HCT116 (cell line): ENCODE measurements around the gene C9orf57. TPM values are rescaled to one million over a fixed set of nuclear protein-coding genes. Genes with fewer than 3 reads are reported as not detected.
"Not testable (repeated sequence)": the region's sequence is repeated elsewhere in the genome, so short reads cannot be mapped to it uniquely, and the experiment has no call there.

Experiments
- ATAC-seq: fragments of 200-7000 bp; cut with Tn5 transposase; 2 replicates; pipeline ENCODE4 v1.9.1; 2020; ENCODE audit warnings: mild to moderate bottlenecking, moderate library complexity
- BruUV-seq: library from RNA; stranded (reverse); fragments of 400-500 nt; replicated peaks from 2 replicates; lab custom pipeline; 2021; lab: Mats Ljungman, UMichigan
- CTCF ChIA-PET: fragments of 300-600 bp; sonication (Branson Sonifier 250); formaldehyde crosslinking; loops from one replicate; lab custom pipeline; 2021; ENCODE audit warnings: antibody characterized with exemption; lab: Charles Lee
- POLR2A ChIA-PET: fragments of 300-600, 350-600 bp; sonication (Branson Sonifier 250); formaldehyde crosslinking; loops from one replicate; lab custom pipeline; 2021; ENCODE audit warnings: antibody characterized with exemption; lab: Charles Lee
- RAD21 ChIA-PET, 2 experiments: fragments of 300-600 bp; sonication (Branson Sonifier 250); formaldehyde crosslinking; loops; one replicate each; lab custom pipeline; 2023; ENCODE audit warnings: low total read pairs in 2 of 2; ENCODE audit not compliant: uncharacterized antibody in 2 of 2, unreplicated experiment in 2 of 2, low non-redundant PET in 1 of 2; lab: Charles Lee
- DNase-seq: peaks from one replicate; pipeline ENCODE4 v3.0.0-alpha.2; 2010; ENCODE audit warnings: low read depth, low spot score
- H2AFZ ChIP-seq: fragments of 200-600 bp; shearing (Covaris generic), sonication (generic); 2 replicates; pipeline ENCODE4 v1.6.1; 2017; ENCODE audit warnings: low read depth, mixed run types, mixed read lengths, antibody characterized with exemption, low read length; ENCODE audit not compliant: poor library complexity, severe bottlenecking
- H3K27ac ChIP-seq: 2 replicates; pipeline ENCODE4 v1.5.1; 2012; ENCODE audit warnings: low read depth, low read length
- H3K27me3 ChIP-seq: fragments of 200-600 bp; sonication (generic); 2 replicates; pipeline ENCODE4 v1.6.1; 2016; ENCODE audit warnings: mixed run types, low read length, mixed read lengths; ENCODE audit not compliant: insufficient read depth
- H3K36me3 ChIP-seq, 2 experiments: fragments of 200-500 bp in 1 of 2; fragments of 200-600 bp in 1 of 2; sonication (Bioruptor generic) in 1 of 2; sonication (generic) in 1 of 2; 2 replicates each; pipeline versions ENCODE4 v1.5.1 to v1.6.1; 2014 to 2016; ENCODE audit warnings: low read length in 2 of 2, inconsistent platforms in 1 of 2, mixed read lengths in 1 of 2, mixed run types in 1 of 2; ENCODE audit not compliant: insufficient read depth in 2 of 2, control insufficient read depth in 1 of 2
- H3K4me1 ChIP-seq, 2 experiments: fragments of 200-600 bp in 1 of 2; sonication (generic) in 1 of 2; 2 replicates each; pipeline versions ENCODE4 v1.5.1 to v1.6.1; 2012 to 2017; ENCODE audit warnings: low read length in 2 of 2, inconsistent platforms in 1 of 2, mild to moderate bottlenecking in 1 of 2, mixed read lengths in 1 of 2, mixed run types in 1 of 2, moderate library complexity in 1 of 2; ENCODE audit not compliant: insufficient read depth in 2 of 2, control insufficient read depth in 1 of 2
- H3K4me2 ChIP-seq: fragments of 200-600 bp; sonication (generic); 2 replicates; pipeline ENCODE4 v1.6.1; 2017; ENCODE audit warnings: mixed run types, low read length, mixed read lengths
- H3K4me3 ChIP-seq, 2 experiments: fragments of 200-600 bp in 1 of 2; sonication (generic) in 1 of 2; replicated peaks in 1 of 2; 2 replicates each; pipeline ENCODE4 v1.5.1; 2011 to 2016; ENCODE audit warnings: low read length in 2 of 2, control low read depth in 1 of 2, low read depth in 1 of 2, mild to moderate bottlenecking in 1 of 2, mixed read lengths in 1 of 2, mixed run types in 1 of 2
- H3K79me2 ChIP-seq: fragments of 200-600 bp; sonication (generic); 2 replicates; pipeline ENCODE4 v1.6.1; 2017; ENCODE audit warnings: mild to moderate bottlenecking, mixed run types, low read length, moderate library complexity, mixed read lengths; ENCODE audit not compliant: insufficient read depth
- H3K9ac ChIP-seq: fragments of 200-600 bp; sonication (generic); 2 replicates; pipeline ENCODE4 v1.6.1; 2016; ENCODE audit warnings: low read length, mixed read lengths
- H3K9me2 ChIP-seq: fragments of 200-600 bp; sonication (generic), shearing (Covaris generic); 2 replicates; pipeline ENCODE4 v1.6.1; 2017; ENCODE audit warnings: mixed run types, mild to moderate bottlenecking, moderate library complexity; ENCODE audit not compliant: insufficient read depth
- H3K9me3 ChIP-seq, 2 experiments: fragments of 200-500 bp in 1 of 2; fragments of 200-600 bp in 1 of 2; sonication (Bioruptor generic) in 1 of 2; sonication (generic) in 1 of 2; 2 replicates each; pipeline ENCODE4 v1.6.1; 2014 to 2017; ENCODE audit warnings: low read length in 2 of 2, mixed read lengths in 2 of 2, inconsistent platforms in 1 of 2, low read depth in 1 of 2, mild to moderate bottlenecking in 1 of 2, mixed run types in 1 of 2, moderate library complexity in 1 of 2; ENCODE audit not compliant: control insufficient read depth in 1 of 2, insufficient read depth in 1 of 2
- H4K20me1 ChIP-seq: fragments of 200-600 bp; sonication (generic), shearing (Covaris generic); 2 replicates; pipeline ENCODE4 v1.6.1; 2017; ENCODE audit warnings: mixed run types, mild to moderate bottlenecking, moderate library complexity; ENCODE audit not compliant: insufficient read depth
- CEBPB ChIP-seq: IDR thresholded peaks from 2 replicates; pipeline ENCODE4 v1.6.1; 2012; ENCODE audit warnings: low read depth
- CTCF ChIP-seq, 3 experiments: fragments of 200-600 bp in 1 of 3; sonication (generic) in 1 of 3; IDR thresholded peaks in 2 of 3; conservative IDR thresholded peaks in 1 of 3; 2 replicates each; pipeline ENCODE4 v1.5.1; 2012 to 2017; ENCODE audit warnings: low read depth in 2 of 3, low read length in 2 of 3, antibody characterized with exemption in 1 of 3, borderline replicate concordance in 1 of 3, control low read depth in 1 of 3, mild to moderate bottlenecking in 1 of 3, mixed read lengths in 1 of 3, mixed run types in 1 of 3, moderate library complexity in 1 of 3; ENCODE audit not compliant: insufficient read depth in 1 of 3
- POLR2A ChIP-seq: IDR thresholded peaks from 2 replicates; pipeline ENCODE4 v1.7.0; 2011; ENCODE audit warnings: borderline replicate concordance; ENCODE audit not compliant: insufficient read depth, insufficient read length; ENCODE audit errors: extremely low read depth
- POLR2AphosphoS5 ChIP-seq: IDR thresholded peaks from 2 replicates; pipeline ENCODE4 v1.6.1; 2011; ENCODE audit warnings: mild to moderate bottlenecking, low read depth, low read length, moderate library complexity
- RAD21 ChIP-seq: IDR thresholded peaks from 2 replicates; pipeline ENCODE4 v1.6.1; 2012; ENCODE audit warnings: low read depth, mild to moderate bottlenecking
- REST ChIP-seq: IDR thresholded peaks from 2 replicates; pipeline ENCODE4 v1.6.1; 2012; ENCODE audit warnings: low read depth
- TCF7L2 ChIP-seq: IDR thresholded peaks from 2 replicates; pipeline ENCODE4 v1.7.0; 2011; ENCODE audit warnings: borderline replicate concordance, inconsistent platforms; ENCODE audit not compliant: insufficient read depth, insufficient read length; ENCODE audit errors: extremely low read depth
- ZBTB33 ChIP-seq: IDR thresholded peaks from 2 replicates; pipeline ENCODE4 v1.6.1; 2011; ENCODE audit warnings: mild to moderate bottlenecking, low read length, moderate library complexity; ENCODE audit not compliant: insufficient replicate concordance; ENCODE audit errors: extremely low read depth
- ZFX ChIP-seq: fragments of 450-650 bp; IDR thresholded peaks from 2 replicates; pipeline ENCODE4 v1.6.1; 2017
- intact Hi-C: fragments of 100-400 bp; cut with micrococcal nuclease; formaldehyde crosslinking; loops from 2 replicates; pipeline ENCODE4 v1.10.0; 2022
- total RNA-seq: library from RNA; stranded (reverse); gene quantifications from one replicate; pipeline ENCODE4 v1.2.1, GENCODE V29; 2021; ENCODE audit not compliant: unreplicated experiment

Gene C9orf57
- total RNA-seq, 1 experiment from 2014 or later, result not detected

- H4K20me1 ChIP-seq, POLR2A ChIA-PET, H3K27me3 ChIP-seq, H3K9ac ChIP-seq, ATAC-seq, intact Hi-C loops, RAD21 ChIA-PET, DNase-seq, H3K79me2 ChIP-seq, H3K4me3 ChIP-seq, BruUV-seq, H2AFZ ChIP-seq, H3K27ac ChIP-seq, H3K4me2 ChIP-seq, H3K9me3 ChIP-seq, H3K36me3 ChIP-seq, H3K9me2 ChIP-seq, H3K4me1 ChIP-seq: not testable (repeated sequence)
- CTCF ChIA-PET, result interaction anchor here (1.0 kb wide), 1 partner anchor 17 kb away, joined by 3 read pairs; no protein-coding TSS in a partner anchor
These were observed 52.7 kb downstream of the C9orf57 start for GRCh38 chr9:72007726-72008125.

GRCh38 chr9:72006501-72006900 is 53.9 kb downstream of the C9orf57 start:
- Histone ChIP-seq H3K36me3 (no peaks in the 10 kb centered on the region), H3K27me3 (no peaks in the 10 kb centered on the region), H3K79me2 (no peaks in the 10 kb centered on the region), H3K9me2 (no peaks in the 10 kb centered on the region), H3K9ac (no peak overlapping the region), H3K9me3 (no peaks in the 10 kb centered on the region), H4K20me1 (no peaks in the 10 kb centered on the region)
- POLR2A ChIA-PET, result no interaction called here
- DNase-seq, result no peak
- BruUV-seq, result no TSS peak
- CTCF ChIA-PET, result interaction anchor here (0.8 kb wide), 1 partner anchor 18 kb away, joined by 3 read pairs; no protein-coding TSS in a partner anchor
- intact Hi-C loops, result no loop called here
- RAD21 ChIA-PET, result no interaction called here
- TF ChIP-seq TCF7L2, result no peak
- no peak for TF ChIP-seq POLR2A
- no peak for TF ChIP-seq REST
- no peak for TF ChIP-seq RAD21
- TF ChIP-seq POLR2AphosphoS5, result no peak
- TF ChIP-seq ZBTB33, result no peak
- TF ChIP-seq ZFX, result no peak
- no peak for TF ChIP-seq CTCF (IDR thresholded peaks at IDR 0.05 in 2 of 3, conservative IDR thresholded peaks at IDR 0.05 in 1 of 3; ENCODE audit: borderline replicate concordance in 1 of 3, insufficient read depth in 1 of 3, low read depth in 2 of 3, low read length in 2 of 3)
- TF ChIP-seq CEBPB, result no peak
- TF ChIP-seq, all 23 proteins: peak for 0
- H3K27ac ChIP-seq, result no peak overlapping the region
- H3K4me1 ChIP-seq, result no peaks in the 10 kb centered on the region
- no peak for ATAC-seq
- no peak overlapping the region for H3K4me2 ChIP-seq
- no peak overlapping the region for H3K4me3 ChIP-seq
- no peak overlapping the region for H2AFZ ChIP-seq
